Mucosa of gallbladder (tissue), 1 donor: ENCODE data around the gene PDK4. TPM values are rescaled to one million over a fixed set of nuclear protein-coding genes. Genes with fewer than 3 reads are reported as not detected.
"Not testable (repeated sequence)": the region's sequence is repeated elsewhere in the genome, so short reads cannot be mapped to it uniquely, and the experiment has no call there.

ENCODE experiments used
- DNase-seq: peaks from one replicate; pipeline ENCODE4 v3.0.0-alpha.2; 2020; ENCODE audit warnings: low spot score
- total RNA-seq: library from RNA; stranded (reverse); gene quantifications from one replicate; pipeline ENCODE4 v1.2.1, GENCODE V29; 2021
- donor health status: DM: no; HTN: no; CAD: no.

PDK4 gene
- total RNA-seq, 1 donor from 2014 or later, result 64.2 TPM

GRCh38 chr7:95604811-95605210 lies 8.5 kb upstream of the PDK4 start:
- DNase-seq, result not testable (repeated sequence)

- not testable (repeated sequence) for DNase-seq
Measured at GRCh38 chr7:95604397-95604796, 8.1 kb upstream of the PDK4 start.

- no peak for DNase-seq
Measured at GRCh38 chr7:95602421-95602820, 6.1 kb upstream of the PDK4 start.

GRCh38 chr7:95601316-95601715 lies 5.0 kb upstream of the PDK4 start:
- DNase-seq, result peak; percentile 29

GRCh38 chr7:95599069-95599468 lies 2.8 kb upstream of the PDK4 start:
- no peak for DNase-seq

GRCh38 chr7:95598511-95598910 lies 2.2 kb upstream of the PDK4 start:
- no peak for DNase-seq

- DNase-seq, result no peak
Measured at GRCh38 chr7:95595746-95596197, 544 bp downstream of the PDK4 start.

- no peak for DNase-seq
Measured at GRCh38 chr7:95594185-95594584, 2.1 kb downstream of the PDK4 start.

GRCh38 chr7:95593343-95593742 lies 3.0 kb downstream of the PDK4 start:
- no peak for DNase-seq

- DNase-seq, result no peak
Measured at GRCh38 chr7:95592570-95592969, 3.7 kb downstream of the PDK4 start.

GRCh38 chr7:95590387-95591248 lies 5.7 kb downstream of the PDK4 start:
- DNase-seq, result no peak

- DNase-seq, result no peak
Measured at GRCh38 chr7:95589766-95590165, 6.5 kb downstream of the PDK4 start.

- DNase-seq, result no peak
Measured at GRCh38 chr7:95589031-95589430, 7.3 kb downstream of the PDK4 start.

GRCh38 chr7:95586951-95587301 lies 9.4 kb downstream of the PDK4 start:
- DNase-seq, result no peak

- DNase-seq, result no peak
Measured at GRCh38 chr7:95585426-95585789, 10.9 kb downstream of the PDK4 start.

- no peak for DNase-seq
Measured at GRCh38 chr7:95584769-95585425, 11.4 kb downstream of the PDK4 start.

GRCh38 chr7:95583834-95584621 lies 12.3 kb downstream of the PDK4 start:
- DNase-seq, result no peak

GRCh38 chr7:95582578-95583293 lies 13.6 kb downstream of the PDK4 start:
- DNase-seq, result no peak

- no peak for DNase-seq
Measured at GRCh38 chr7:95581467-95581866, 14.8 kb downstream of the PDK4 start.

GRCh38 chr7:95579318-95579717 lies 17.0 kb downstream of the PDK4 start:
- DNase-seq, result no peak

GRCh38 chr7:95578299-95578855 lies 17.9 kb downstream of the PDK4 start:
- DNase-seq, result no peak

- no peak for DNase-seq
Measured at GRCh38 chr7:95577137-95577536, 19.2 kb downstream of the PDK4 start.
